ENCODE results near the gene PIEZO2.

Gene PIEZO2

GRCh38 chr18:10759241-10759640 lies 390.1 kb downstream of the PIEZO2 start:
- TF ChIP-seq JUND (IDR thresholded peaks at IDR 0.05; ENCODE audit: low read depth): no peak
- in situ Hi-C loops (cut with HindIII; ENCODE audit: low pct_unique_long_range_greater_than_20kb, low sequenced_read_pairs): no loop called here
- DNase-seq (ENCODE audit: low read depth in 1 of 2, low spot score in 1 of 2): no peak

- TF ChIP-seq JUND (IDR thresholded peaks at IDR 0.05; ENCODE audit: low read depth): no peak
- DNase-seq (ENCODE audit: low read depth in 1 of 2, low spot score in 1 of 2): no peak
- in situ Hi-C loops (cut with HindIII; ENCODE audit: low pct_unique_long_range_greater_than_20kb, low sequenced_read_pairs): no loop called here
Observed at GRCh38 chr18:10757946-10758345, 391.4 kb downstream of the PIEZO2 start.

- in situ Hi-C loops (cut with HindIII; ENCODE audit: low pct_unique_long_range_greater_than_20kb, low sequenced_read_pairs): no loop called here
- no peak for DNase-seq (ENCODE audit: low read depth in 1 of 2, low spot score in 1 of 2)
- TF ChIP-seq JUND (IDR thresholded peaks at IDR 0.05; ENCODE audit: low read depth): no peak
Observed at GRCh38 chr18:10757349-10757748, 392.0 kb downstream of the PIEZO2 start.

- no peak for DNase-seq (ENCODE audit: low read depth in 1 of 2, low spot score in 1 of 2)
- in situ Hi-C loops (cut with HindIII; ENCODE audit: low pct_unique_long_range_greater_than_20kb, low sequenced_read_pairs): no loop called here
- no peak for TF ChIP-seq JUND (IDR thresholded peaks at IDR 0.05; ENCODE audit: low read depth)
Observed at GRCh38 chr18:10755855-10756254, 393.5 kb downstream of the PIEZO2 start.

- in situ Hi-C loops (cut with HindIII; ENCODE audit: low pct_unique_long_range_greater_than_20kb, low sequenced_read_pairs): no loop called here
- TF ChIP-seq JUND (IDR thresholded peaks at IDR 0.05; ENCODE audit: low read depth): no peak
- DNase-seq (ENCODE audit: low read depth in 1 of 2, low spot score in 1 of 2): no peak
Observed at GRCh38 chr18:10754128-10754527, 395.2 kb downstream of the PIEZO2 start.

- in situ Hi-C loops (cut with HindIII; ENCODE audit: low pct_unique_long_range_greater_than_20kb, low sequenced_read_pairs): no loop called here
- DNase-seq (ENCODE audit: low read depth in 1 of 2, low spot score in 1 of 2): no peak
- no peak for TF ChIP-seq JUND (IDR thresholded peaks at IDR 0.05; ENCODE audit: low read depth)
Observed at GRCh38 chr18:10752382-10752781, 397.0 kb downstream of the PIEZO2 start.

- in situ Hi-C loops (cut with HindIII; ENCODE audit: low pct_unique_long_range_greater_than_20kb, low sequenced_read_pairs): no loop called here
- DNase-seq (ENCODE audit: low read depth in 1 of 2, low spot score in 1 of 2): no peak
- no peak for TF ChIP-seq JUND (IDR thresholded peaks at IDR 0.05; ENCODE audit: low read depth)
Observed at GRCh38 chr18:10751653-10752052, 397.7 kb downstream of the PIEZO2 start.

GRCh38 chr18:10750191-10751035 lies 399.0 kb downstream of the PIEZO2 start:
- no peak for DNase-seq (ENCODE audit: low read depth in 1 of 2, low spot score in 1 of 2)
- in situ Hi-C loops (cut with HindIII; ENCODE audit: low pct_unique_long_range_greater_than_20kb, low sequenced_read_pairs): no loop called here
- no peak for TF ChIP-seq JUND (IDR thresholded peaks at IDR 0.05; ENCODE audit: low read depth)

- in situ Hi-C loops (cut with HindIII; ENCODE audit: low pct_unique_long_range_greater_than_20kb, low sequenced_read_pairs): no loop called here
Observed at GRCh38 chr18:10748641-10749040, 400.7 kb downstream of the PIEZO2 start.

GRCh38 chr18:10745971-10746370 lies 403.4 kb downstream of the PIEZO2 start:
- no peak for TF ChIP-seq JUND (IDR thresholded peaks at IDR 0.05; ENCODE audit: low read depth)
- DNase-seq (ENCODE audit: low read depth in 1 of 2, low spot score in 1 of 2): no peak
- in situ Hi-C loops (cut with HindIII; ENCODE audit: low pct_unique_long_range_greater_than_20kb, low sequenced_read_pairs): no loop called here

More at GRCh38 chr18:10748641-10749040, 400.7 kb downstream of the PIEZO2 start:
- TF ChIP-seq JUND (IDR thresholded peaks at IDR 0.05; ENCODE audit: low read depth): no peak
- DNase-seq (ENCODE audit: low read depth in 1 of 2, low spot score in 1 of 2): no peak

- no peak for DNase-seq (ENCODE audit: low read depth in 1 of 2, low spot score in 1 of 2)
- no peak for TF ChIP-seq JUND (IDR thresholded peaks at IDR 0.05; ENCODE audit: low read depth)
- in situ Hi-C loops (cut with HindIII; ENCODE audit: low pct_unique_long_range_greater_than_20kb, low sequenced_read_pairs): no loop called here
Observed at GRCh38 chr18:10745219-10745618, 404.1 kb downstream of the PIEZO2 start.

GRCh38 chr18:10743766-10744165 lies 405.6 kb downstream of the PIEZO2 start:
- no peak for TF ChIP-seq JUND (IDR thresholded peaks at IDR 0.05; ENCODE audit: low read depth)
- DNase-seq (ENCODE audit: low read depth in 1 of 2, low spot score in 1 of 2): no peak
- in situ Hi-C loops (cut with HindIII; ENCODE audit: low pct_unique_long_range_greater_than_20kb, low sequenced_read_pairs): no loop called here

- in situ Hi-C loops (cut with HindIII; ENCODE audit: low pct_unique_long_range_greater_than_20kb, low sequenced_read_pairs): no loop called here
- DNase-seq (ENCODE audit: low read depth in 1 of 2, low spot score in 1 of 2): no peak
- no peak for TF ChIP-seq JUND (IDR thresholded peaks at IDR 0.05; ENCODE audit: low read depth)
Observed at GRCh38 chr18:10739152-10739551, 410.2 kb downstream of the PIEZO2 start.

GRCh38 chr18:10736984-10737383 lies 412.4 kb downstream of the PIEZO2 start:
- in situ Hi-C loops (cut with HindIII; ENCODE audit: low pct_unique_long_range_greater_than_20kb, low sequenced_read_pairs): no loop called here
- no peak for TF ChIP-seq JUND (IDR thresholded peaks at IDR 0.05; ENCODE audit: low read depth)
- peak in 1 of 2 experiments; percentile 13 for DNase-seq (ENCODE audit: low read depth in 1 of 2, low spot score in 1 of 2)
